Rectal smooth muscle tissue (tissue), 1 donor: Measurements from ENCODE around the gene WDR44.

Experiments
- H3K27ac ChIP-seq: one replicate; pipeline ENCODE4 v1.7.0; 2013; ENCODE audit warnings: low read depth, low read length, inconsistent platforms
- H3K27me3 ChIP-seq: one replicate; pipeline ENCODE4 v1.7.0; 2013; ENCODE audit warnings: low read length; ENCODE audit not compliant: control insufficient read depth, insufficient read depth
- H3K36me3 ChIP-seq: one replicate; pipeline ENCODE4 v1.7.0; 2013; ENCODE audit warnings: low read length; ENCODE audit not compliant: control insufficient read depth, insufficient read depth
- H3K4me1 ChIP-seq: one replicate; pipeline ENCODE4 v1.7.0; 2013; ENCODE audit warnings: low read length; ENCODE audit not compliant: control insufficient read depth, insufficient read depth
- H3K4me3 ChIP-seq: one replicate; pipeline ENCODE4 v1.7.0; 2013; ENCODE audit warnings: low read length
- H3K9ac ChIP-seq: one replicate; pipeline ENCODE4 v1.7.0; 2013; ENCODE audit warnings: low read length

The WDR44 gene

GRCh38 chrX:118495958-118496762 is 150.3 kb downstream of the WDR44 start:
- H3K36me3 ChIP-seq = no peaks in the 10 kb centered on the region
- H3K27me3 ChIP-seq = no peaks in the 10 kb centered on the region
- peak overlapping the region; percentile 34 for H3K9ac ChIP-seq
- H3K4me1 ChIP-seq = peaks cover 2% of the 10 kb centered on the region
- H3K4me3 ChIP-seq = peak overlapping the region; percentile 64
- peak overlapping the region; percentile 80 for H3K27ac ChIP-seq

DNA sequence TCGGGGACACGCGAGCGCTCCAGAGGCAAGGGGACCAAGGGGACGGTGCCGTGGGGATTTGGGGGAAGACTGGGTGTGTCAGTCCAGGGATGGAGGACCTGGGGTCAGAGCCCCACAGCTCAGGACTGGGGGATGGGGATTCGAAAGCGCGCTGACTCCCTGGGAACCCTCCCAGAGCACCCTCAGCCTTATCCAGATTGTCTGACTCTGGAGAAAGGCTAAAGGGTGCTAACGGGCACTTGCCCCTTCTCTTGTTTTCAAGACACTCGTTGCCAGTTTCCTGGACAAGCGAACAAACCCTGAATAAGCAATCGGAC is 150.8 kb downstream of the WDR44 start:
- Histone ChIP-seq H3K4me1 (peaks cover 2% of the 10 kb centered on the region), H3K27me3 (no peaks in the 10 kb centered on the region), H3K27ac (peak overlapping the region; percentile 80), H3K9ac (peak overlapping the region; percentile 6), H3K4me3 (peak overlapping the region; percentile 64), H3K36me3 (no peaks in the 10 kb centered on the region)

GRCh38 chrX:118497180-118497818 is 151.4 kb downstream of the WDR44 start:
- Histone ChIP-seq H3K4me3 (peak overlapping the region; percentile 64), H3K36me3 (no peaks in the 10 kb centered on the region), H3K27me3 (no peaks in the 10 kb centered on the region), H3K27ac (peak overlapping the region; percentile 80), H3K9ac (no peak overlapping the region), H3K4me1 (peaks cover 2% of the 10 kb centered on the region)

DNA sequence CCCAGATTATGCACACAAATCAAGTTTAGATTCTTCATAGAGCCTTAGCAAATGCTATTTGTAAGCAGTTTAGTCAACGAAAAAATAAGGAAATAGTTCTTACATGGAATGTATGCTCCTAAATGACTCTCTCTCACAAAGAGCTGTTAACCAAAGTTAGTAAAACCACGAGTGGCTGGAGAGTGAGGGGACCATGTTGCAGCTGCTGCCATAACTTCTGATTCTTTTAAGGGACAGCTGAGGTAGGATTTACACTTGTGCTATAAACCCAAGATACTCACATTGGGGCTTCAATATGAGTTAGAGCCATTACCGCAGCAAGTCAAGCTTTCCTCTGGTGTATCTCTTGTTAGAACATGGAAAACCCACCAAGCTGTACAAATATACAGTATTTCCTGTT is 152.4 kb downstream of the WDR44 start:
- Histone ChIP-seq H3K36me3 (no peaks in the 10 kb centered on the region), H3K27ac (no peak overlapping the region), H3K27me3 (no peaks in the 10 kb centered on the region), H3K4me3 (no peak overlapping the region), H3K9ac (no peak overlapping the region), H3K4me1 (peaks cover 2% of the 10 kb centered on the region)

DNA sequence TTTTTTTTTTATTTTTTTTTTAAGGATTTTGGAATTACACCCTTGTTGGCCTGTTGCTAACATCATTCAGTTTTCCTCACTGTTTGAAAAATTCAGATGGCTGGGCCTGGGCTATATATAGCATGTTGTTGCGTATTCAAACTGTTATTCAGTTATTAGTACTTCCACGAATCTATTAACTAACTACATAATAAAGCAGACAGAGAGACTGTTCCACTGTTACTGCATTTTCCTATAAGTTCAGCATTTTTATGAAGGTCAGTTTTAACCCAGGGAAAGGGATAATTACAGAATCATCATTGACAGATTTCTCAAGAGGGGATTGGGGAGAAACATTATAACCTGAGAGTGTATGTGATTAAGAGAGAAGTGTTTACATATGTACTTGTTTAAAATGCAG is 152.8 kb downstream of the WDR44 start:
- no peak overlapping the region for H3K9ac ChIP-seq
- H3K27me3 ChIP-seq = no peaks in the 10 kb centered on the region
- no peak overlapping the region for H3K27ac ChIP-seq
- no peaks in the 10 kb centered on the region for H3K36me3 ChIP-seq
- peaks cover 2% of the 10 kb centered on the region for H3K4me1 ChIP-seq
- no peak overlapping the region for H3K4me3 ChIP-seq

DNA sequence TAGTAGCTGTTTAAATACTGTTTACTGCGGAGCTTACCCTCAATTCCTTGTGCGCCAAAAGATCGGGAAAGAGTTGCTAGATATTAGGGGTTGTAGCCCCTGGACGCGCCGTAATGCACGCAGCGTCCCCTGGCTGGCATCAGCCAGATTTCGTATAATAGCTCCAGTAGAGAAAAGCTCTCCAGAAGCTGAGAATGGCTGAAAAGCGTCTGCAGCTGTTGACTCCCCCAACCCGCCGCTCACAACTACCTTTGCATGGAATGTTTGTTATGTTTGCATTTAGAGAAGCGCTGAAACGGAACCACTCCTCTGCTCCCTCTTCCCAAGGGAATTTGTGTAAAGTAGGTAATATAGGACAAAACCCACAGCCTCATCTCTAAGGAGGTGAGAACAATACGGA is 153.4 kb downstream of the WDR44 start:
- Histone ChIP-seq H3K36me3 (no peaks in the 10 kb centered on the region), H3K27ac (no peak overlapping the region), H3K27me3 (no peaks in the 10 kb centered on the region), H3K9ac (no peak overlapping the region), H3K4me3 (no peak overlapping the region), H3K4me1 (peaks cover 2% of the 10 kb centered on the region)
